HuH-7 (cell line): Measurements from ENCODE around the gene UQCC5.

Experiments used
- DNase-seq: peaks from one replicate; pipeline ENCODE4 v3.0.0; 2011; ENCODE audit warnings: low spot score

UQCC5 gene

GRCh38 chr3:52534281-52535183, 1.9 kb upstream of the UQCC5 start:
- no peak for DNase-seq

- DNase-seq = no peak
Measured at GRCh38 chr3:52535411-52536111, 844 bp upstream of the UQCC5 start.

- DNase-seq = no peak
Measured at GRCh38 chr3:52536112-52536368, 365 bp upstream of the UQCC5 start.

- no peak for DNase-seq
Measured at GRCh38 chr3:52537165-52537620, 788 bp downstream of the UQCC5 start.

GRCh38 chr3:52537726-52538421, 1.5 kb downstream of the UQCC5 start:
- DNase-seq = no peak

GRCh38 chr3:52539010-52539653, 2.7 kb downstream of the UQCC5 start:
- DNase-seq = no peak

GRCh38 chr3:52541050-52541449, 4.6 kb downstream of the UQCC5 start:
- DNase-seq = no peak

- no peak for DNase-seq
Measured at GRCh38 chr3:52544937-52545336, 8.5 kb downstream of the UQCC5 start.

- DNase-seq = no peak
Measured at GRCh38 chr3:52546111-52546901, 9.9 kb downstream of the UQCC5 start.

GRCh38 chr3:52547143-52547542, 10.7 kb downstream of the UQCC5 start:
- DNase-seq = no peak

GRCh38 chr3:52551118-52551517, 14.7 kb downstream of the UQCC5 start:
- DNase-seq = no peak

GRCh38 chr3:52552089-52552488, 15.7 kb downstream of the UQCC5 start:
- no peak for DNase-seq

- no peak for DNase-seq
Measured at GRCh38 chr3:52554026-52554755, 17.8 kb downstream of the UQCC5 start.

- no peak for DNase-seq
Measured at GRCh38 chr3:52555056-52555455, 18.7 kb downstream of the UQCC5 start.

GRCh38 chr3:52557011-52557960, 20.9 kb downstream of the UQCC5 start:
- DNase-seq = no peak

- no peak for DNase-seq
Measured at GRCh38 chr3:52558436-52558835, 22.0 kb downstream of the UQCC5 start.

- no peak for DNase-seq
Measured at GRCh38 chr3:52561028-52561747, 24.8 kb downstream of the UQCC5 start.

- no peak for DNase-seq
Measured at GRCh38 chr3:52563984-52564383, 27.6 kb downstream of the UQCC5 start.

- DNase-seq = no peak
Measured at GRCh38 chr3:52568069-52568468, 31.7 kb downstream of the UQCC5 start.
